NCI-H128 (cell line): ENCODE data around the gene ELP6.

Source experiments
- DNase-seq: peaks from one replicate; lab custom pipeline; 2025; ENCODE audit not compliant: unreplicated experiment; lab: John Stamatoyannopoulos, UW

ELP6 gene

GRCh38 chr3:47513125-47513929 lies at the start of gene ELP6:
Gene ELP6 (minus strand): TSS chr3:47513712. CDS start chr3:47513590, 122 bp downstream.
- DNase-seq, result peak; percentile 83

GRCh38 chr3:47556351-47556750 lies 42.8 kb upstream of the ELP6 start:
- no peak for DNase-seq

GRCh38 chr3:47554335-47554734 lies 40.8 kb upstream of the ELP6 start:
- DNase-seq, result no peak

- no peak for DNase-seq
Observed at GRCh38 chr3:47553407-47553806, 39.9 kb upstream of the ELP6 start.

- no peak for DNase-seq
Observed at GRCh38 chr3:47542471-47543173, 29.1 kb upstream of the ELP6 start.

GRCh38 chr3:47541583-47542108 lies 28.1 kb upstream of the ELP6 start:
- DNase-seq, result no peak

GRCh38 chr3:47540281-47540680 lies 26.8 kb upstream of the ELP6 start:
- no peak for DNase-seq

GRCh38 chr3:47536967-47537366 lies 23.5 kb upstream of the ELP6 start:
- no peak for DNase-seq

GRCh38 chr3:47536221-47536891 lies 22.8 kb upstream of the ELP6 start:
- DNase-seq, result no peak

- DNase-seq, result no peak
Observed at GRCh38 chr3:47533996-47534454, 20.5 kb upstream of the ELP6 start.

DNA sequence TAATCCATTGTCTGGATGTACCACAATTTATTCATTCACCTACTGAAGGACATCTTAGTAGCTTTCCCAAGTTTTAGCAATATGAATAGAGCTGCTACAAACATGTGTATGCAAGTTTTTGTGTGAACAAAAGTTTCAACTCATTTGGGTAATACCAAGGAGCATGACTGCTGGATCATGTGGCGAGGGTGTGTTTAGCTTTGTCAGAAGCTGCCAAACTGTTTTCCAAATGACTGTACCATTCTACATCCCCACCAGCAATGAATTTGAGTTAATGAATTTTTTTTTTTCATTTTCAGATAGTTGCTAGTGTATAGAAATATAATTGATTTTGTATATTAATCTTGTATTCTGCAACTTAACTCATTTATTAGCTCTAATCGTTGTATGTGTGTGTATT lies 20.0 kb upstream of the ELP6 start:
- DNase-seq, result no peak

DNA sequence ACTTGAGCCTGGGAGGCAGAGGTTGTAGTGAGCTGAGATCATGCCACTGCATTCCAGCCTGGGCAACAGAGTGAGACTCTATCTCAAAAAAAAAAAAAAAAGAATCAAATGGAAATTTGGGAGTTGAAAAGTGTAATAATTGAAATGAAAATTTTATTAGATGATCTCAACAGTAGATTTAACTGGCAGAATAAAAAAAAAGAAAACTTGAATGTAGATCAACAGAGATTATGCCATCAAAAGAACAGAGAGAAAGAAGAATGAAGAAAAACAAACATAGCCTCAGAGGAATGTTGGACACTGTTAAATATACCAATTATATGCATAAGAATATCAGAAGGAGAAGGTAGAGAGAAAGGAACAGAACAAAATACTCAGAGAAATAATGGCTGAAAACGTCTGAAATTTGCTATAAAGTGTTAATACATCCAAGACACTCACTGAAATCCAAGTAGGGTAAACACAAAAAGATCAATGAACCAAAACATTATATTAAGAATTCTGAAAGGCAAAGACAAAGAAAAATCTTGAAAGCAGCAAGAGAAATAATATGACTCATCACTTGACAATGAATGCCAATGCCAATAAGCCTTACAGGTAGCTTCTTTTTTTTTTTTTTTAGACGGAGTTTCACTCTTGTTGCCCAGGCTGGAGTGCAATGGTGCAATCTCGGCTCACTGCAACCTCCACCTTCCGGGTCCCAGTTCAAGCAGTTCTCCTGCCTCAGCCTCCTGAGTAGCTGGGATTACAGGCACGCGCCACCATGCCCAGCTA lies 14.6 kb upstream of the ELP6 start:
- DNase-seq, result no peak

- no peak for DNase-seq
Observed at GRCh38 chr3:47525617-47526016, 12.1 kb upstream of the ELP6 start.

DNA sequence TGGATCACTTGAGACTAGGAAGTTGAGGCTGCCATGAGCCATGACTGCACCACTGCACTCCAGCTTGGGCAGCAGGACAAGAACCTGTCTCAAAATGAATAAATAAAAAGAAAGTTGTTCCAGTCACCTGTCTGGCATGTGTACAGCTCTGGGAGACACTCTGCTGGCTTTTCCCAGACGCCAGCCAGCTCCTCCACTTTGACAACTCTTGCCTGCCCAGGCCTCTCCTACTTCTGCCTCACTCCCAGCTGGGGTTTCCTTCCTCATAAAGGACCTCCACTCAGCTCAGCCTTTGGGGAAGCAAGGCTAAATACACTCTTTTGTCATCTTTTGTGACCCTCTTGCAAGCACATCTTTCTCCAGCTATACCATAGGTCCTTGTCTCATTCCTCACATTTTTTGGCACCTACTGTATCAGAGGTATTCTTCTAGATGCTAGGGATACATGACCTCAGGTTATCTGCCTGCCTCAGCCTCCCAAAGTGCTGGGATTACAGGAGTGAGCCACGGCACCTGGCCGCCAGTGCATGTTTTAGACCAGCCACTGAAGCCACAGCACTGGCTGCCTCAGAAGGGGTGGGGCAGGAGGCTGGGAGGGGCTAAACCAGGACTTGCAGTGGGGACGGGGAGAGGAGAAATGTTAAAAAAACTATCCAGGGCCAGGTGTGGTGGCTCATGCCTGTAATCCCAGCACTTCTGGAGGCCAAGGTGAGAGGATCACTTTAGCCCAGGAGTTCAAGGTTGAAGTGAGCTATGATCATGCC lies 10.0 kb upstream of the ELP6 start:
- no peak for DNase-seq

DNA sequence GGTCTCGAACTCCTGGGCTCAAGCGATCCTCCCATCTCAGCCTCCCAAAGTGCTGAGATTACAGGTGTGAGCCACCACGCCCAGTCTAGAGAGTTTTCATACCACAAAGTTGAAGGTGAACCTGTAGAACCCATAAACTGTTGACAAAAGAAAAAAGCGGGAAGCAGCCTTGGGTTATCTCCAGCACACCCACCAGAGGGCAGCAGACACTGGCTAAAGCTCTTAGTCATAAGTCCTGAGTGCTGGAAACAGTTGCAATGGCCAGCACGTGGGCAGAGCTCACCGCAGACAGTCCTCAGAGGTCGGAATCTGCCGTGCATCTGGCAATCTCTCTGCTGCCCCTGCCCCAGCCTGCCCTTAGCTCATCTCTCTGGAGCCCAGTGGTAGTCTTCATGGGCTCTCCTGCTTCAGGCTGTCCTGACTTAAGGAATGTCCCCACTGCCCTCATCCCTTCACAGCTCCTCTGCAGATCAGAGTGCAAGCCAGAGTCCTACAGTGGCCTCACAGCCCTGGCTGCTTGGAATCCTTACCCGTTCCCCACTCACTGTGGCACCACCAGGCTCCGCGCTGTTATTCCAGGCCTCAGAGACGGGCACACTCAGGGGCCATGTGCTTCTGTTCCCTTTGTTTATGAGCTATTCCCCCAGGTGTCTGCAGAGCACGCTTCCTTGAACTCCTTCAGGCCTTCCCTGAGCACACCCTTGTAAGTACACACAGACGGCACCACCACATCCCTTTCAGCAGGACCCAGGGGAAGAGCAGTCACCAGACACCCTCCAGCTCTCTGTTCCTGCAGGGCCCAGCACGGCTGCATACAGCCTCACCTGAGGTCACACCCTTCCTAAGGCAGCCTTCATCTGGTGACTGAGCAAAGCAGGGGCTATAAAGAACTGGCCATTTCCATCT lies 8.8 kb upstream of the ELP6 start:
- peak; percentile 60 for DNase-seq

DNA sequence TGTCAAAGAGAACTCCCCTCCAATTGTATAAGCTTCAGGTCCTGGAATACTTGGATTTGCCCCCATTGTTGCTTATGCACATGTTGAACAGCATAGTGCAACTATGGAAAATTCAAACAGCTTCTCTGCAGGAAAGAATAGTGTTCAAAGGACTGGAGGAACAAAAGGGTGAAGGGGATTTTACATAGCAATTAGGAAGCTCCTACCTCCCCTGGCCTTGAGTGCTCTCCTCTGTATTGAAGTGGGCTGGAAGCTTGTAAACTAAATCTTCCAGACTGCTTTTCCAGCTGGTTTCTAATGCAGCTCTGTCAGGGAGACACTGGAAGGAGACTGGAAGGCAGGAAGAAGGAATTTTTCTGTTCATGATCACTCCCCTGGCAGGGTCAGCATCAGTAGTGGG lies 7.2 kb upstream of the ELP6 start:
- DNase-seq, result peak; percentile 11

DNA sequence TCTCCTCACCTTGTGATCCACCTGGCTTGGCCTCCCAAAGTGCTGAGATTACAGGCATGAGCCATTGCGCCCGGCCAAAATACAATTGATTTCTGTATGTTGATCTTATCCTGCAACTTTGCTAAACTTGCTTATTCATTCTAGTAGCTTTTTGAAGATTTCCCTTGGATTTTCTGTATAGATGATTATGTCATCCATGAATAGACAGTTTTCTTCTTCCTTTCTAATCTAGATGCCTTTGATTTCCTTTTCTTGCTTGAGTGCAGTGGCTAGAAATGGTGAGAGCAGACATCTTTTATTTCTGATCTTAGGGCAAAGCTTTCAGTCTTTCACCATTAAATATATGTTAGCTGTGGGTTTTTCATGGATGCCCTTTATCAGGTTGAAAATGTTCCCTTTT lies 4.4 kb upstream of the ELP6 start:
- DNase-seq, result no peak

DNA sequence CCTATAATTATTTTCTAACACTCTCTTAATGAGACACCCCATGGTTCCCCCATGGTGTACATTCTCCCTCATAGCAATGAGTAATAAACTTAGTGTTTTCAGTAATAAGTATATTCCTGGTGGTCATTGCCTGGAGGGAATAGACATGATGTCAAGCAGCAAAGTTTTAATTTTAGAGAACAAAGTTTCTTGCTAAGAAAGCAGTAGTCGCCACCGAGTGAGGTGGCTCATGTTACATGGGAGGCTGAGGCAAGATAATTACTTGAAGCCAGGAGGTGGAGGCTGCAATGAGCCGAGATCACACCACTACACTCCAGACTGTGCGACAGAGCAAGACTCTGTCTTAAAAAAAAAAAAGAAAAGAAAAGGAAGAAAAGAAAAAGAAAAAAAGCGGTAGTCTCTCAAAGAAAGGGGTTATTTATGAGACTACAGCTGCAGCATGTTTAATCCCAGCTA lies 2.4 kb upstream of the ELP6 start:
- no peak for DNase-seq

GRCh38 chr3:47515100-47515499 lies 1.6 kb upstream of the ELP6 start:
- no peak for DNase-seq
